Hepatocyte (in vitro differentiated cells): ENCODE data around the gene LEUTX. TPM values are rescaled to one million over a fixed set of nuclear protein-coding genes. Genes with fewer than 3 reads are reported as not detected.

Experiments
- DNase-seq: peaks from one replicate; pipeline ENCODE4 v3.0.0-alpha.2; 2016; ENCODE audit warnings: low spot score
- H2AFZ ChIP-seq: fragments of 200-600 bp; sonication (generic); 2 replicates; pipeline ENCODE4 v1.6.0; 2016; ENCODE audit warnings: antibody characterized with exemption, mild to moderate bottlenecking
- H3K27ac ChIP-seq: fragments of 200-600 bp; sonication (generic); 2 replicates; pipeline ENCODE4 v1.5.1; 2016; ENCODE audit warnings: mild to moderate bottlenecking
- H3K27me3 ChIP-seq: fragments of 200-600 bp; sonication (generic); 2 replicates; pipeline ENCODE4 v1.6.1; 2016
- H3K36me3 ChIP-seq: fragments of 200-600 bp; sonication (generic); replicated peaks from 2 replicates; pipeline ENCODE4 v1.5.1; 2016; ENCODE audit warnings: low read depth; ENCODE audit not compliant: insufficient read depth
- H3K4me1 ChIP-seq: fragments of 200-600 bp; sonication (generic); 2 replicates; pipeline ENCODE4 v1.5.1; 2016; ENCODE audit warnings: mild to moderate bottlenecking, moderate library complexity; ENCODE audit not compliant: insufficient read depth
- H3K4me2 ChIP-seq: fragments of 200-600 bp; sonication (generic); 2 replicates; pipeline ENCODE4 v1.6.0; 2016
- H3K4me3 ChIP-seq: fragments of 200-600 bp; sonication (generic); 2 replicates; pipeline ENCODE4 v1.5.1; 2016; ENCODE audit warnings: mild to moderate bottlenecking
- H3K79me2 ChIP-seq: fragments of 200-600 bp; sonication (generic); 2 replicates; pipeline ENCODE4 v1.6.0; 2017; ENCODE audit warnings: mild to moderate bottlenecking
- H3K9me2 ChIP-seq: fragments of 200-600 bp; sonication (generic); replicated peaks from 2 replicates; pipeline ENCODE4 v1.6.0; 2017; ENCODE audit warnings: mild to moderate bottlenecking; ENCODE audit not compliant: insufficient read depth
- H3K9me3 ChIP-seq: fragments of 200-600 bp; sonication (generic); 2 replicates; pipeline ENCODE4 v1.5.1; 2016; ENCODE audit warnings: low read depth, mild to moderate bottlenecking
- H4K20me1 ChIP-seq: fragments of 200-600 bp; sonication (generic); 2 replicates; pipeline ENCODE4 v1.6.0; 2016; ENCODE audit warnings: mild to moderate bottlenecking; ENCODE audit not compliant: insufficient read depth, poor library complexity, severe bottlenecking
- CTCF ChIP-seq: fragments of 200-600 bp; sonication (generic); IDR thresholded peaks from 2 replicates; pipeline ENCODE4 v1.5.1; 2016; ENCODE audit warnings: antibody characterized with exemption, mild to moderate bottlenecking; ENCODE audit not compliant: poor library complexity
- EZH2 ChIP-seq: fragments of 200-600 bp; sonication (generic); IDR thresholded peaks from 2 replicates; pipeline ENCODE4 v1.6.1; 2016; ENCODE audit warnings: antibody characterized with exemption, mild to moderate bottlenecking, borderline replicate concordance
- EZH2phosphoT487 ChIP-seq: fragments of 200-600 bp; sonication (generic); IDR thresholded peaks from one replicate; pipeline ENCODE4 v1.6.1; 2018; ENCODE audit warnings: antibody characterized with exemption, mild to moderate bottlenecking, low read depth, moderate library complexity; ENCODE audit not compliant: unreplicated experiment, severe bottlenecking
- WGBS: methylation state at CpG from one replicate; pipeline ENCODE4 v1.1.6; 2016; ENCODE audit warnings: low lambda C conversion rate; ENCODE audit errors: missing lambda C conversion rate; 5-methylcytosine and 5-hydroxymethylcytosine counted together
- polyA plus RNA-seq: library from polyadenylated mRNA; unstranded; fragments of >200 nt; fragmentation: Nextera tagmentation; extraction: Ambion mirVana; gene quantifications from 2 replicates; pipeline ENCODE4 v1.2.1, GENCODE V29; 2016
- total RNA-seq: library from RNA; depleted of rRNA; stranded (reverse); fragments of >200 nt; gene quantifications from 2 replicates; pipeline ENCODE4 v1.2.3, GENCODE V29; 2014

LEUTX gene
- total and polyA plus RNA-seq, 2 experiments from 2014 or later = not detected

- Histone ChIP-seq H3K79me2 (peaks cover 37% of the 10 kb centered on the region), H3K4me1 (peaks cover 7% of the 10 kb centered on the region), H3K4me2 (no peak overlapping the region), H3K36me3 (no peaks in the 10 kb centered on the region), H3K27me3 (no peaks in the 10 kb centered on the region), H3K9me3 (no peaks in the 10 kb centered on the region), H3K9me2 (no peaks in the 10 kb centered on the region), H2AFZ (no peak overlapping the region), H4K20me1 (peaks cover 12% of the 10 kb centered on the region), H3K27ac (no peak overlapping the region), H3K4me3 (no peak overlapping the region)
- 86% methylated on average over 5 of the region's 5 CpGs for WGBS
- no peak for TF ChIP-seq CTCF
- TF ChIP-seq EZH2phosphoT487 = no peak
- TF ChIP-seq EZH2 = no peak
- no peak for DNase-seq
Measured at GRCh38 chr19:39828654-39829032, 50.0 kb downstream of the LEUTX start.

GRCh38 chr19:39829702-39830275, 51.1 kb downstream of the LEUTX start:
- H3K36me3 ChIP-seq = no peaks in the 10 kb centered on the region
- DNase-seq = no peak
- peaks cover 7% of the 10 kb centered on the region for H3K4me1 ChIP-seq
- H3K9me2 ChIP-seq = no peaks in the 10 kb centered on the region
- no peak overlapping the region for H3K4me3 ChIP-seq
- peaks cover 35% of the 10 kb centered on the region for H3K79me2 ChIP-seq
- TF ChIP-seq EZH2 (no peak), EZH2phosphoT487 (no peak), CTCF (no peak)
- no peak overlapping the region for H2AFZ ChIP-seq
- no peaks in the 10 kb centered on the region for H3K27me3 ChIP-seq
- H4K20me1 ChIP-seq = peaks cover 12% of the 10 kb centered on the region
- no peaks in the 10 kb centered on the region for H3K9me3 ChIP-seq
- WGBS = 97% methylated on average over 10 of the region's 10 CpGs
- H3K4me2 ChIP-seq = no peak overlapping the region
- no peak overlapping the region for H3K27ac ChIP-seq

DNA sequence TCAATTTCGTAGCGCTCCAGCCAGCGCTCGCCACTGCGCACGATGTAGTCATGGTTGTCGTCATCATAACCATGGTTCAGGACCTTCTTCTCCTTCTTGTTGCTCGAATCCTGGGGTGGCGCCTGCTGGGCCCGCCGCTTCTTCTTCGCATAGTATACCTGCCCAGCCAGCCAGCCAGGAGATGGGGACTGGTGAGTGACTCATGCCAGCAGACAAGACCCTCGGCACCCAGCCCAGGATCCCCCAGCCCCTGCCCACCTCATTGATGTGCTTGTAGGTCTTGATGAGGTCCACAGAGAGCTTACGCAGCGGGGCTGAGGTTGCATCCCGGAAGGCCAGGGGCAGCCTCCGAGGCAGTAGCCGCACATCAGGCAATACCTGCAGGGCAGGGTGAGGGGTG, 51.8 kb downstream of the LEUTX start:
- Histone ChIP-seq H3K4me1 (peaks cover 7% of the 10 kb centered on the region), H3K36me3 (no peaks in the 10 kb centered on the region)
- no peak for TF ChIP-seq EZH2phosphoT487
- TF ChIP-seq EZH2 = no peak
- TF ChIP-seq CTCF = no peak

More for the DNA sequence above, 51.8 kb downstream of the LEUTX start:
- Histone ChIP-seq H3K27ac (no peak overlapping the region), H4K20me1 (peaks cover 12% of the 10 kb centered on the region), H3K27me3 (no peaks in the 10 kb centered on the region), H3K4me3 (no peak overlapping the region), H2AFZ (no peak overlapping the region), H3K9me2 (no peaks in the 10 kb centered on the region), H3K79me2 (peaks cover 35% of the 10 kb centered on the region), H3K4me2 (no peak overlapping the region), H3K9me3 (no peaks in the 10 kb centered on the region)
- WGBS = 97% methylated on average over 18 of the region's 18 CpGs
- no peak for DNase-seq
